Stimulated activated naive CD4-positive, alpha-beta T cell treated with Interleukin-2 at 50 U/mL for 16 hours (primary cell): ENCODE measurements around the gene CAT.

Experiments used
- DNase-seq: peaks from one replicate; lab custom pipeline; 2025; lab: John Stamatoyannopoulos, UW

Gene CAT

GRCh38 chr11:34495724-34496377 lies 57.1 kb downstream of the CAT start:
- no peak for DNase-seq

- DNase-seq, result no peak
These were observed 61.2 kb downstream of the CAT start for GRCh38 chr11:34499719-34500500.

GRCh38 chr11:34501500-34501899 lies 62.8 kb downstream of the CAT start:
- no peak for DNase-seq

DNA sequence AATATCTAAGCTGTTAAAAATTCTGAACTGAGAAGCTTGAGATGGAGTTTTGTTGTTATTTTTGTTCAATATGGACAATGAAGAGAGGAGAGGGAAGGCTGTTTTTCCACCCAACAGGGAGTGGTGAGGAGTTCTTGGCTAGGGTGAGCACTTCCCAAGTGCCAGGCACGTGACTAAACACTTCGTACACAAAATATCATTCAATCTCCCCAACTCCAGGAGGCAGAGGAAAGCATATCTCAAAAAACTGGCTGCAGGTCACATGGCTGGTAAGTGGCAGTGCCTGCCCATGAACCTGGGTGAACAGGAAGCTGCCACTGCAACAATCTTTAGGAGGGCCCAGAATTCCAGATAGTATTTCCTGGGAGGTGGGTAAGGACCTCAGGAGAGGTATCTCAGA lies 63.2 kb downstream of the CAT start:
- DNase-seq, result no peak

DNA sequence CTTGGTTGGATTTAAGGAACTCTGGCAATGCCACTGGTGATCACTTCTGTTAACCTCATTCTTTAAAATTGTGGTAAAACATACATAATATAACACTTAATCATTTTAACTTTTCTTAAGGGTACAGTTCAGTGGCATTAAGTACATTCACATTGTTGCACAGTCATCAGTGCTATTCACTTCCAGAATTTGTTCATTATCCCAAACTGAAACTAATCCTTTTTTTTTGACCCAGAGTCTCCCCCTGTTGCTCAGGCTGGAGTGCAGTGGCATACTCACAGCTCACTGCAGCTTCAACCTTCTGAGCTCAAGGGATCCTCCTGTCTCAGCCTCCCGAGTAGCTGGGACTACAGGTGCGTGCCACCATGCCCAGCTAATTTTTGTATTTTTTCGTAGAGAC lies 64.2 kb downstream of the CAT start:
- no peak for DNase-seq

- no peak for DNase-seq
These were observed 67.1 kb downstream of the CAT start for GRCh38 chr11:34505874-34506273.

DNA sequence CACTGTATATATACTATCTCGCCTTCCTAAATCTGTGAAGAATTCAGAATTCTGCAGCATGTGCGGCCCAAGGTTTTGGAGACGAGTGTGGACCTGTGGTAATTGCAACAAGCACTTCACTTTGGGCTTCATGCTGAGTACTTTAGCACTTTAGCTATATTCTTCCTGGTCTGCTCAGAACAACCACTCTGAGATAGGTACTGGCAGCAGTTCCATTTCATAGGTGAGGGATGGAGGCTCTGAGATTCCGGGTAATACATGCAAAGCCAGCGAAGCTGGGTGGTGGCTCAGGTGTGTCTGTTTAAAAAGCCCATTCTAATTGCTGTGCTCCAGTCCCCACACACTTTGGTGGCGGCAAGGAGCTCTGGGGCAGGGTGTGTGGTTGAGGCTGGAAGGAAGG lies 68.4 kb downstream of the CAT start:
- no peak for DNase-seq

- DNase-seq, result no peak
These were observed 68.9 kb downstream of the CAT start for GRCh38 chr11:34507610-34508009.

DNA sequence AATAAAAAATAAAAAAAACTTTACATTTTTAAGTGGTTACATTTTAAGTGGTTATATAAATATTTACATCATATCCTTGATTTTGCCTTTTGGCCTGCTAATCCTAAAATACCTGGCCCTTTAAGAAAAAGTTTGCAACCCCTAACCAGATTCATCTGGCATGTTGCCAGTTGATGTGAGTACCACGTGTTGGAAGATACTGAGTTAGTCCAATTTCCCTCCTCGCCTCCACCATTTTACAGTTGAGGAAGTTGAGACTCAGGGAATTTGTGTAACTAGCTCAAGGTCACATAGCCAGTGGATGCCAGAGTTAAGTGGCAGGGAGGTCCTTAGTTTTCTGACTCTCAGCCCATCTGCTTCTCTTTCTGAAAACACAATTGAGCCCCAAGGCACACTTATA lies 69.8 kb downstream of the CAT start:
- DNase-seq, result no peak

- no peak for DNase-seq
These were observed 70.7 kb downstream of the CAT start for GRCh38 chr11:34509336-34509876.

DNA sequence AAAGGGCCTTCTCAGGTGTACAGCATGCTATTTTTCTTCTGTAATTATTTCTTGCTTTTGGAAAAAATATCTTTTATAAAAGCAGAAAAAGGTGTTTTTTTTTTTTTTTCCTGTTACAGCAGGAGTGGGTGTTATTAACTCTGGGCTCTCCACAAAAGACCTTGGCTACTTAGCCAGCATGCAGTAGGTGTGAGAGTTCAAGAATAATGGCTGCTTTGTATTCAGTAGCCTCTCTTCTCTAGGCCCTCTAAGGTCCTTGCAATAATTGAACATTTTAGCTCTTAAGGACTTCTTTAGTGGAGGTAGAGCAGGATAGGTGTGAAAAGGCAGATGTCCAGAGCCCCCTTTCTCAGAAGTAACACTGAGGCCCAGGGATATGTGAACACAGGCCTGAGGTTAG lies 71.5 kb downstream of the CAT start:
- no peak for DNase-seq

GRCh38 chr11:34510673-34511072 lies 71.9 kb downstream of the CAT start:
- DNase-seq, result no peak

DNA sequence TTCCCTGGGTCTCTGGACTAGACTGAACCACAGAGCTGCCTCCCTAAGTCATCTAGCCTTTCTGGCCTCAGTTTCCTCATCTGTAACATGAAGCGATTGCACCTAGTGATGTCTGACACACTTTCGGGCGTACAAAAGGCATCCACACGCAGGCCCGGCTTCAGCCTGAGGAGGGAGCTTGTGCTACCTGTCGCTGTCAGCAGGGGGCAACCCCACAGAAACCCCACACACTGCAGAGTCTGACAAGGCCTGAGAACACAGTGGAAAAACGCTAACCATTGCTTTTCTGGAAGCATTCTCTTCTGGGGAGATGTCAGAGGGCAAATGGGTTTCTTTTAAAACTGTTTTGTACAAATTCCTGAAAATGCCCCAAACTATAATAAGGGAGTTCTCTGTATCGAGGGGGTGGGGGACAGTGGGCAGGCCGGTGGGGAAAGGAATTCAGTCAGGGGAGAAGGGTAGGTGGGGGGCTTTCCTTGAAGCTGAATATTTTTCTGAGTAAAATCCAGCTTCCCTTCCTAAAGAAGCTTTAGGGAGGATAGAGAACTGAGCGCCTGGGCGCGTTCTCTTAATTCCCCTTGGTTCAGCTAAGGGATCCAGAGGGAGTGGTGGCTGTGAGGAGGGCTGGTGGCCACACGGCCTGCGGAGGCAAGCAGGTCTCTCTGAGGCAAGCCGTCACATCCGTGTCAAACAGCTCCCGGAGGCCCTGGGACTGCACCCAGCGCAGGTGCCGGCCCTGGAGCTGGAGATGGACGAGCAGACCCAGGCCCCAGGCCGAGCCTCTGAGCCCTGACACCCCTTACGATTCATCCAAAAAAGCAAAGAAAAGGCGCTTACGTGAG lies 74.3 kb downstream of the CAT start:
- DNase-seq, result peak; percentile 23

- no peak for DNase-seq
These were observed 75.1 kb downstream of the CAT start, which contains the start of gene ELF5 for GRCh38 chr11:34513682-34514449. TSS of gene ELF5 (minus strand) at chr11:34513794. CDS start at chr11:34505749, 8,045 bp downstream.

GRCh38 chr11:34514597-34514996 lies 75.9 kb downstream of the CAT start:
- DNase-seq, result no peak

DNA sequence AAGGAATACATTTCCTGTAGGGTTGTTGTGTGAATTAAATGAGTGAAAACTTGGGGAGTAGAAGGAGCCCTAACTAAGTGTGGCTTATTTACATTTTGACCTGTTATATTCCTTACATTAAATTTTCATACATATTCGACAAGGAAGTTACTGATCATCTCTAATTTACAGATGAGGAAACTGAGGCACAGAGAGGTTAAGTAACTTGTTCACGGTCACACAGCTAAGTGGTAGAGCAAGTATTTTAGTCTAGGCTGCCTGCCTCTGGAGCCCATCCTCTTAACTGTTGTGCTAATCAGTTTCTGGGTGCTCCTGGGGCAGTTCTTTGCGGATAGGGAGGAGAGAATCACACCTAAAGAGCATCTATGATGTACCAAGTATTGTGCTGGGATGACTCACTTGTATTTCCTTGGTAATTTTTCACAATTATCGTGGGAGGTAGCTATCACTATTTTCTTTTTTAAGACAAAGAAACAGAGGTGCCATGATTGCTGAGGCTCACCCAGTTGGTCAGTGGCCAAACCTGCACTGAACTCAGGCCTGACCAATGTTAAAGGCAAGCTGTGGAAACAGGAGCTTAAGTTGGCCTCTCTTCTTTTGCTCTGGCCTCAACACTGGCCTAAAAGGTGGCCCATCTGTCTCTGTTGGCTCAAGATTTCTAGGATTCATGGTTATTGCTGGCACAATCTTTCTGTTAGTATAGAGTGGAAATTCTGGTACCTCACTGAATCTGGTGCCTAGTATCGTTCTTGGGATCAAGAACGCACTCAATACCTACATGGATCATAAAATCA lies 77.7 kb downstream of the CAT start:
- no peak for DNase-seq

DNA sequence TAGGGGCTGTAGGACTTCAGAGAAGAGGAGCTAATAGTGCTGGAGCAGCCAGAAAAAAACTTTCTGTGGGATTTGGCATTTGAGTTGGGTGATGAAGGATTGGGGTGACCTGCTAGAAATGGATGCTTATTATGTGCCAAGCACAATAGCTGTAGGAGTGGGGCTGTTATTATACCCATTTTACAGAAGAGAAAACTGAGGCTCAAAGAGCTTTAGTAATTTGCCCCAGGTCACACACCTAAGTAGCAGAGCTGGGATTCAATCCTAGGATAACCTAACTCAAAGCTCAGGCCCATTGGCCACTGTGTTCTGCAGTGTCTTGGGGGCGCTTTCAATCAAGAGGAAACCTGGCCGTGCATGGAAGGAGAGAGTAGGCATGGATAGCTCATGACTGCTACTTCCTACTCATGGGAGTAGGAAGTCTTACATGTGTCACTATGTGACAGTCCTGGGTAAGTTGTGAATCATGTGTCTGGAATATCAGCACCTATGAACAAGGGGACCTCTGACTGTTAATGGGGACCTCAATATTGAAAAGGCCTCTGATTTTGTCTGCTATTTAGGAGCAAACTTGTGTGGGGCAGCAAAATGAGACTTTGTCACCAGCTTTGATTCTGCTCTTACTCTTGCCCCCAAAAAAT lies 81.0 kb downstream of the CAT start:
- DNase-seq, result no peak

- DNase-seq, result no peak
These were observed 82.5 kb downstream of the CAT start for GRCh38 chr11:34521265-34521664.
